DMS53 (cell line): ENCODE results near the gene REC8.
"Not testable (repeated sequence)": the region's sequence is repeated elsewhere in the genome, so short reads cannot be mapped to it uniquely, and the experiment has no call there.

Source experiments
- DNase-seq: peaks from one replicate; lab custom pipeline; 2025; lab: John Stamatoyannopoulos, UW

The REC8 gene

DNA sequence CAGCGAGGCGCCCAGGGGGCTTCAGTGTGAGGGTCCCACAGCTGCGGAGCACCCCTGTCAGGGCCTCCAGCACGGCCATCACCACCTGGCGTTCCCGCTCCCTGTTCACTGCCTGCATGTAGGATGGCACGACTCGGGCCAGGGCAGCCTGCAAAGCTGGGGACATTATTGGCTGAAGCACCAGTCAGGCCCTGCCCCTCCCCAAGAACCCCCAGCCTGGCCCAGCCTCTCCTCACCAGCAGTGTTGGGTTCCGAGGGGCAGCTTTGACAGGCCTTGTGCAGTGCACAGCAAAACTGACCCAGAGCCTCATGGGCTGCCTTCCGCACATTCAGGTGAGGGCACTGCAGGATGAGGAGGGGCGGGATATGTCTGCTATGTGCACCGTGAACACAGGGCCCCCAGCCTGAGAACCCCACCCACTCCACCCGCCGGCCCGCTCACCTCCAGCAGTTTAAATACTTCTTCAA, 11.2 kb downstream of the REC8 start:
- DNase-seq, result no peak

DNA sequence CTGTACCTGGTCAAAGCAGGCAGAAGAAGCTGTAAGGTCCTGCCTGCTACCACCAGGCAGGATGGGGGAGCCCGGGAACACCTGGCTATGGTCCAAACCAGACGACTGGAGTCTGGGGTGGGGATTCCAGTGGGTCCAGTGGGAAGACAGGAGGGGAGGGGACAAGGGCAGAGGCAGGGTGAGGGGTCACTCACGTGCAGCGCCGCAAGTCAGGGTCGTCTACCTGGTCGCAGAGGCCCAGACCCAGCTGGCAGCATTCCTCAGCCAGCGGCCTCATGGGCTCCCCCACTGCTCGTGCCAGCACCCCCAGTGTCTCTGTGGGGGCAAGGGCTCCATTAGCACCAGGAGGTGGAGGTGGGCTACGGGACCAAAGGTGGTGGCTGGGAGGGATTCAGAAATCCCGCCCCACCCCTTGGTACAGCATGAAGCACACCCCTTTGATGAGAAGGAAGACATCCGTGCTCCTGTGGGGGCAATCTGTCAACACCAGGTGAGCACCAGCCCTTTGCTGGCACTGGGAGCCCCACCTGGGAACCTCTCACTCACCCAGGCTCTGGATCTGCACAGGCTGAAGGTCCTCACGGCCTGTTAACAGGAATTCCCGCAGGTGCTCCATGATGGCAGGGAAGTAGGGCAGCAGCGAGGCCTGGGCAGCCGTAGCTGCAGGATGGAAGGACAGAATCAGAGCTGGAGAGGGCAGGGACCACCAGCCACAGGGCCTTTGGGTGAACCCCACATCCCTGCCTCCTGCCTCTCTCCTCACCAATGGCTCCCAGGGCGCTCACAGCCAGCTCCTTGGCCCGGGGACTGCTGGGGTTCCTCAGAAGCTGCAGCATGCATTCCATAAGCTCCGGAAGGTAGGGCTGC, 12.5 kb downstream of the REC8 start:
- DNase-seq, result no peak

DNA sequence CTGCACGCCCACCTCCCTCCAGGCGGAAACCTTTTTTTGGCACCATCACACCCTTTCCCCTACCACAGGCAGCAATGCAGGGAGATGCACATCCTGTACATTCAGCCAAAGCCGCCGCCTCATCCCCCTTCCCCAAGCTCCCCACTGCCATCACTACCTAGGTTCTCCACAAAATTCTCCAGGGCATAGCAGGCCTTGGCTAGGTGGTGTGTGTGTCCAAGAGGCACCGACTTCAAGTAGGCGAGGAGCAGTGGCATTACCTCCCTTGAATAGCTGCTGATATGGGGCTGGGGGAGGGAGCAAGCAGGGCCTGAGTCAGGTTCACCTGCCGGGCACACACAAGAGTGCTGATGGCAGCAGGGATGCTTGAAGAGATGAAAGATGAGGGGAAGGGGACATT, 13.1 kb downstream of the REC8 start:
- DNase-seq, result no peak

DNA sequence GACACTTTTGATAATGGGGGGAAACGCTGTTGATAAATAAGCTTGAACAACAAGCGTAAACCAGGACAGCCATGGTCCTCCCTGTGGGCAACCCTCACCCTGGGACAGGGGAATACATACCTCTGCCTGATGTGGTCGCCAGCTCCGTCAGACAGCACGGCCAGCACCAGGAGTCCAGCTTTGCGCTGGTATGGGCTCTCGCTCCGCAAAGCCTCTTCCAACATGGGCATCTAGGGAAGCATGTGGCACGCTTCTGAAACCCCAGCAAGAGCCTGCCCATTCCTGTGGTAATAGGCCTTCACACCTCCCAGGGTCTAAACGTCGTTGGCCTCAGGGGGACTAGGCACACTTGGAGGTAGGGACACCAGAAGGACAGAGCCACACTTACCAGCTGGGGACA, 13.9 kb downstream of the REC8 start:
- no peak for DNase-seq

DNA sequence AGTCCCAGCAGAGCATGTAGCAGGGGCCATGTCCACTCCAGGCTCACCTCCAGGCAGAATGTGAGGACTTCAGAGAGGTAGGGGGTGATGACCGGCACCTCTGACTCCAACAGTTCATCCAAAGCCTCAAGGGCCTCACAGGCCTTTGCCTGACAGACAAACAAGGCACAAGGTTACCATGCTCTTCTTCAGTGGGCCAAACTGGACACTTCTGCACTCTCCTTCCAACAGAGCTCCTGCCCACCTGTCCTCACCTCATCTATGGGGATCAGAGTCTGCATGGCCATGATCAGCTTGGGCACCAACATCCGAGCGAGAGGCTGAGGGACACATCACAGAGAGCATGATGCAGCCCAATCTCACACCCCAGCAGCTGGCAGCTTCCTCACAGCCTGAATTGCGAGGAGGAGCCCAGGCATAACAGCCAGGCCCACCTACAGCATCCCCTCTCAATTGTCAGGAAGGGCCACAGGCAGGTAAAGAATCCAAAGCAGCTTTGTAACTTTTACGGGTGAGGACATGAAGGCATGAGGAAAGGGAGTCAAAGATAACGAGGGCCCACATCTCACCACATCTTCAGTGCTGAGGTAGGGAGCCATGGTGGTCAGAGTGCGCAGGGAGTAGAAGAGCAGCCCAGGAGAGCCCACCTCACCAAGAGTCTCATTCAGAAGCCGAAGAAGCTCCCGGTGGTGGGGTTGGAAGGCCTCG, 15.1 kb downstream of the REC8 start:
- no peak for DNase-seq

DNA sequence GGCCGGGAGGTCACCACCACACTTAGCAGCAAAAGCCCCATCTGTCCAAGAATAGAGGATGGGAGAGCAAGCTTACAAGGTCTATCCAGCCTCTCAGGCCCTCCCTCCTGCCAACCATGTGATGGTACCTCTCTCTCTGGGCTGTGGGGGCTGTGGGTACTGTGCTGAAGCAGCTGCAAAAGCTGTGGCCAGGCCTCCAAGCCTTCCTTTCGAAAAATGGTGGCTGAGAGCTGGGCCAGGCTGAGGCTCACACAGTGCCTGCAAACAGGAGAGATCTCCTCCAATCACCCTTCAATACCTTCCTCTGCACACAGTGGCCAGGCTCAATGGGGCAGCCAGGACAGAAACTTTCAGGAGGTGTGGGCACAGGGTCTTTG, 15.6 kb downstream of the REC8 start:
- DNase-seq, result no peak

DNA sequence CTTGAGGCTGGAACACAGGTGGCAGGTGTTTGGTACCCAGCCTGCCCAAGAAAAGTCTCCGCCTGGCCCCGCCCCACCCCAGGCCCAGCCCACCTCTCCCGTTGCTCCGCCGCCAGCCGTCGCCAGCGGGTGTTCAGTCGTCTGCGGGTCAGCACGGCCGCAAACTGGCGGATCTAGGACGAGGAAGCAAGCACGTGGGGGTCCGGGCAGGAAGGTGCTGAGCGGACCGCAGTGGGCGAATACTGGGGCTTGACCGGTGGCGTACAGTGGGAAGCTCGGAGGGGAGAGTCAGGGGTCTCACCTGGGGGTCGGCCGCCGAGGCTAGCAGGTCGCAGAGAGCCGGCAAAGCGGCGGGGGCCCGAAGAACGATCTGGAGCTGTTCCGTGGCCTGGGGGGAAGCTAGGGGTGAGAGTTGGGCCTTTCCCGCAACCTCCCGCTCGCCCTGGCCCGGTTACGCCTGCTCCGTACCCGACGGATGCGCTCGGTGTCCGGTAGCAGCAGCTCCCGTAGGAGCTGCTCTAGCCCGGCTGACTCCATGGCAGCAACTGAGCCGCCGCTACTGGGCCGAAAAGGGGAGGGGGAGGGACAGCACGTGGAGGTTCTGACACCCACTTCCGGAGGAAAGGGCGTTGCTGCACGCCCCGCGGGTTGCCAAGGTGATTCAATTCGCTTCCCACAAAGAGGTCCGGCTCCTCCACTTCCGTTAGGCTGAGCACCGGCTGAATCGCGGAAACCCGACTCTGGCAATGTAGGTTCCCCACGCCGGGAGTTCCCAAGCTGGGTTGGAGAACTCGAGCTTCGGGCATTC, 16.6 kb downstream of the REC8 start, which contains the start of gene IPO4:
IPO4 (minus strand) TSS at position 566 of the 808 bp plus-strand sequence; CDS start at position 537, 29 bp downstream.
- DNase-seq, result peak; percentile 98

DNA sequence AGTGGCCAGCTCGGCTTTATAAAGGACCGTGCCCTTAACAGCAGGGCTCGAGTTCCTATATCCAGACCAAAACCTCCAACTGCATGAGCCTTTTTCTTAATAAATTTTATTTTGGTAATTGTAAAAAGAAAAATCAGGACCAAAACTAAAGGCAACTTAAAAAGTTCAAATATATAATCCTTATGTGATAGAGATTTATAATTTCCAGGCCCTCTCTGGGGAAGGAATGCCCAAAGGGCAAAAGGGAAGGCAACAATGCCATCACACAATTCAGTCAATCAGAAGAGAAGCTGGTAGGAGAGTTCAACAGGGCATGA, 17.1 kb downstream of the REC8 start:
- no peak for DNase-seq

DNA sequence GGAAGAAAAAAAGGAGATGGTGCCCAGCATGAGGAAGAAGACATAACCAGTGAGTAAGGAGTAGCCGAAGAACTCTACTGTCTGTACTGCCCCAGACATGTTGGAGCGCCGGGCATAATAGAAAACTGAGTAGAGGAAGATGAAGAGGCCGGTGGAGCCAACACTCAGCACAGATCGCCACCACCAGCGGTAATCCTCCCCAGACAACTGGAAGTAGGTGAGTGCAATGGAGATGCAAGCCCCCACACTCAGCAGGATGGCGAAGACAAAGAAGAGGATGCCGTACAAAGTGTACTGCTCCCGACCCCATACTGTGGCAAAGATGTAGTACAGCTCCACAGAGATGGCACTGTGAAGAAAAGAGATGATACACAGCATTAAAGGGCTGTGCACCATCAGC, 17.6 kb downstream of the REC8 start:
- DNase-seq, result no peak

DNA sequence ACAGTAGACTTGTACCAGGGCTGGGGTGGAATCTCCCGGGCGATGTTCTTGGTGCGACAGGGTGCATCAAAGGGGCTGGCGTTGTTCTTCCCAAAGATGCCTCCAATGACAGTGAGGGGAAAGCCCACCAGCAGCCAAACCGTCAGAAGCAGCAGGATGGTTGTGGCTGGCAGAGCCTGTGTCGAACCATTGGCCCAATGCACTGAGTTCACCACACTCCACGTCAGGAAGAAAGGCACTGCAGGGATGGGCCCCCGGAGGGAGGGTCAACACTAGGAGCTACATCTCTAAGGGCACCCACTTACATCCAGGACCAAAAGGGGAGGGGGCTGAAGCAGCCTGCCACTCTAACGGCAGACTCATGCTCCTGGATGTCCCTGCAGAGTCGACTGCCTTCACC, 18.5 kb downstream of the REC8 start:
- DNase-seq, result no peak

DNA sequence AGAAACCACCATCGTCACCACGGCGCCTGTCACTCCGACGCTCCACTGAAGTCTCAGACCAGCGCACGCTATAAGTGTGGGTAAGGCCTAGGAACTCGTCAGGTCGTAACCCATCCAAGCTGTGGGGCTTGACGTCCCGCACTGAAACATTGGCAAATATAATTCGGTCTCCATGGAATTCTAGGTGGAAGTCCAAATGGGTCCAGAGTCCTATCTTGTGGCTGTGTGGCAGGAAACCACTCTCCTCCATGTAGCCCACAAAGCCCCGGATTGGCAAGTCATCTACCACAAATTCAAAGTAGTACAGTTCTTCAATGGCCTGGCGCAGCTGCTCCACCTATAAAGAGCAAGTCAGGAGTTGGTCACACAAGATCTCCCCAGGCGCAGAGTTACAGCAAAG, 21.1 kb downstream of the REC8 start:
- DNase-seq, result no peak

DNA sequence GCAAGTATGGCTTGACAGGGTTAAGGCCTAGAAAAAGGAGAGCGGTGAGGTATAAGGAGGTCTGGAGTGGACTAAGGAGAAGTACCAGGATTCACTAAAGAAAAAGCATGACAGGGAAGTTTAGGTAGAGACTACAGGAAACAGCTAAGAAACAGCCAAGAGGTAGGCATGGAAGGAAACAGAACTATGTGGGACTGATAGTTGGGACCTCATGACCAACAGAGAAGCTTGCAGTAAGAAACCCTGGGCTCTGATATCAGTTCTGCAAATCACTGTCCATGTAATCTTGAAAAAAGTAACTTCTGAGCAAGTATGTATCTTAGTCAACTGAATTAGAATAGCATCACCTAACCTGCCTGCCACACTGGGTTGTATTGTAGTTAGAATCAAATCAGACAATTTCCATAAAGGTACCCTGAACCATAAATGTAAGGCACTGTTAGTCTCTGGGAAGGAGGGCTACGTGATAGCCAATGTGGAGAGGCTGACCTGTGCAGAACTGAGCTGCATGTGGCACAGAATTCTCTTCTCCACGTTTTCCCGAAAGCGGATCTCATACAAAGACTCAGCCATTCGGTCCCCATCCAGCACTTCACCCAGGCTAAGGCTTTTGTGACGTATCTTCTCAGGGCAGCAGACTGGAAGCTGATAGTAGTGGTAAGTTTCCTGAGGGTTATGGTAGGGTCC, 22.4 kb downstream of the REC8 start:
- DNase-seq, result no peak

DNA sequence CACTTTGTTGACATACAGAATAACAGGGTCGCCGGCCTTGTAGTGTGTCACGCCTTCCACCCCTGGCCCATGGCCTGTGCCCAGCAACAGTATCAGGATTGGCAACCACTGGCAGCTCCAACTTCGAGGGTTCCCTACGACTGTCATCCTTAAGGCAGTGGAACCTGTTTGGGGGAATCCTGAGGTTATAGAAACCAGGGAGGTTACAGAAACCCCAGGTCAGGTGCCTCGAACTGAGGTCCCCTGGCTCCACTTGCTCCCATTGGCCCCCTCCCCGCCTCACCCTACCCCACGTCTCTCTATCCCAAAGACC, 22.9 kb downstream of the REC8 start:
- DNase-seq, result no peak

DNA sequence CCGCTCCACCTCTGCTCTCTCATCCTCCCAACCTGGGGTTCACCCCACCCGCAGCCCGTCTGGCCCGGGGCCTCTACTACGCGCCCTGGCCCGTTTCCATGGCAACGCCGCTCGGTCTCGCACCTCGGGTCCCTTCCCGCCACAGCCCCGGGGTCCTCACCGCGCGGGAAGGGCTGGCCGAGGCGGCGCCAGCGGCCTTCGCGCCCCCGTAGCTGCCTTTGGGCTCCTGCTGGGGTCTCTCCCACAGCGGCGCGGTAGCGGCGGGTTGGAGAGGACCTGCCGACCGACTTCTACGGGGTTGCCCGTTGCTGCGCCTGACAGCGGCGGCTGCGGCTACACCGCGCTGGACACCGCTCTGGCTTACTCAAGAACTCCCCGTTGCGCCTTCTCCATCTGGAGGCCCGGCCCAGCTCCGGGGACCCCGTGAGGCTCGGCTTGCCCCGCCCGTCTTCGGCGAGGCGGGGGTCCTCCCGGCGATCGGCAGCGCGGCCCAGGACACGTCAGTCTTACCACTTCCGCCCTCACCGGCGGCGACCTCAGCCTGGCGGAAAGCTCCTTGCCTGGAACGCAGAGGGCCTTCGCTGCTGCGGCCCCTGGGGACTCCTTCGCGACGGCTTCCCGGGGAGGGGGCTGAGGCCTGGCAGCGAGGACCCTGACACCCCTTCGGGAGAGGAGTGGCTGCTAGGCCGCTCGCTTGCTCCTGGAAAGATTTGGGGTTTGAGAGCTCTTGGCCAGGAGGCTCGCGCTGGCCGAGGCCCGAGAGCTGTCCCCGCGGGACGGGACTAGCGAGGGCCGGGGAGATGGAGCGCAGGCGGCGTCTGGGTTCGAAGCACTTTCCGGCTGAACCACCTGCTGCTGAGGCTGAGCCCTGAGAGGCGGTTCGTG, 23.5 kb downstream of the REC8 start, which contains the start of gene TM9SF1:
TM9SF1 (minus strand) TSS at position 256 of the 885 bp plus-strand sequence. CDS start 422 bp downstream, outside the sequence.
- peak; percentile 91 for DNase-seq

DNA sequence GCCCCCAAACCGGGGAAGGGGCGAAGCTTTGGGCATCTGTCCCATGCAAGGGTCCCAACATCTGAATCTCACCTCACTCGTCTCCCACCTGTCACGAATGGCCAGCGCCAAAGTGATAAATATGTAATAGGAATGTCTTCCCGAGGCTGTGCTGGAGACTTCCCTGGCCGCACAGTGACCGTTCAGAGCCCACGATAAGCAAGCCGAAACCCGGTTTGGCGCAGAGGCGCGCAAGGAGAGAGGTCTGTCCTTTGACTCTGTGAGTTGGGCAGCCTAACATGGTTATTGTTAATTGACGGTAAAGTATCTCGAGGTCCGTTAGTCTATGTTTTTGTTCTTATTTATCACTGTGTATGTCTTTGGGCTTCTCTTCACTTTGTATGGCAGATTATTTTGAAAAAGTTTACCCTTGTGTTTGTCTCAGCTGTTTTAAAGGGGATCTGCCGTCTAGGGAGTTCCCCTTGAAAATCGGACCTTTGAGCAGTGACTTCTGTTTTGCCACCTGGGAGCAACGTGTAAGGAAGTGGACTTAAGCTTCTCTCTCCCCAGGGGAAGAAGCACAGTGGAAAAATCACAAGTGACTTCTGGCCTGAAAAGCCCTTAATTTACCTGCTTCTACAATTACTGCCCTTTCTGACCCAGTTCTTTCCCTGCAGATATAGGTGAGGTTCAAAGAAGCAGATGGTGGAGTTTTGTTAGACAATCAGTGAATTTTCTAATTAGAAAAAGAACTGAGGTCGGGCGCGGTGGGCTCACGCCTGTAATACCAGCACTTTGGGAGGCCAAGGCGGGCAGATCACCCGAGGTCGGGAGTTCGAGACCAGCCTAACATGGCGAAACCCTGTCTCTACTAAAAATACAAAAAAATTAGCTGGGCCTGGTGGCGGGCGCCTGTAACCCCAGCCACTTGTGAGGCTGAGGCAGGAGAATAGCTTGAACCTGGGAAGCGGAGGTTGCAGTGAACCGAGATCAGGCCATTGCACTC, 24.5 kb downstream of the REC8 start:
- peak; percentile 52 for DNase-seq

DNA sequence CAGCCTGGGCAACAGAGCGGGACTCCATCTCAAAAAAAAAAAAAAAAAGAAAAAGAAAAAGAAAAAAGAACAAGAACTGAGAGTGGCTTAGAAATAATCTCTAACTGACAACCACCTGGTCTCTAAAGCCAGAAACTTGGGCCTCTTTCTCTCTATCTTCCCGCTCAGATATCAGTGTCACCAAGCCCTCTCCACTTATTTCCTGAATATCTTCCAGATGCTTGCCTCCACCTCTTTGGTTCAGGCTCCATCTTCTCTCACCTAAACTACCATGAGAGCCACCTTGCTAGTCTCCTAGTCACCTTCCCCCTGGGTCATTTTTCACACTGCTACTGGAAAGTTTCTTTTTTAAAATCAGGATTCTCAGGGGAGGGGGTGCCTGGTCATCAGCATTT, 25.2 kb downstream of the REC8 start:
- no peak for DNase-seq

DNA sequence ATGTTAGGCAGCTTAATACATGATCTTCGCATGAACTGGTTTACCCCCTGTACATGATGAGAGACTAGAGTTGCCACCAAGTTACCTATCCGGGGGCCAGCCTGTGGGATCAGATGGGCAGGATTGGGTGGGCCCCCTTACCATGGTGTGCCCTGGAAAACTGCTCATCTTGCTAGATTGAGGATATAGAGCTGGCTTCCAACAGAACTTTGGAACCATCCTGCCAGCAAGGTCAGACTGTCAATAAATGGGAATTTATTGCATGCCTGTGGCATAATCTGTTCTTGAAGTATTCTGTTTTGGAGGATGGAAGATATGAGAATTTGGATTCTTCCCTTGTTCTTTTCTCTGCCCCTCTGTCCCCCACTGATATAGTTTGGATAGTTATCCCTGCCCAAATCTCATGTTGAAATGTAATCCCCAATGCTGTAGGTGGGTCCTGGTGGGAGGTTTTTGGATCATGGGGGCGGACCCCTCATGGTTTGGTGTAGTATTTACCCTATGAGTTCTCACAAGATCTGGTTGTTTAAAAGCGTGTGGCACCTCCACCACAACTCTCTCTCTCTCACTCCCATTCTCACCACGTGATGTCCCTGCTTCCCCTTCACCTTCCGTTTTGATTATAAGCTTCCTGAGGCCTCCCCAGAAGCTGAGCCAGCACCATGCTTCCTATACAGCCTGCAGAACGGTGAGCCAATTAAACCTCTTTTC, 27.1 kb downstream of the REC8 start:
- no peak for DNase-seq

DNA sequence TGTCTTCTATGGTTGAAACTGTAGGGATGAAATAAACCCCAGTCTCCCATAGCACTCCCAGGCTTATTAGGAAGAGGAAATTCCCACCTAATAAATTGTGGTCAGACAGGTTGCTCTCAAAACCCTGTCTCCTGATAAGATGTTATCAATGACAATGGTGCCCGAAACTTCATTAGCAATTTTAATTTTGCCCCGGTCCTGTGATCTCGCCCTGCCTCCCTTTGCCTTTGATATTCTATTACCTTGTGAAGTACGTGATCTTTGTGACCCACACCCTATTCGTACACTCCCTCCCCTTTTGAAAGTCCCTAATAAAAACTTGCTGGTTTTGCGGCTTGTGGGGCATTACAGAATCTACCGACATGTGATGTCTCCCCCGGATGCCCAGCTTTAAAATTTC, 30.7 kb downstream of the REC8 start:
- DNase-seq, result not testable (repeated sequence)

DNA sequence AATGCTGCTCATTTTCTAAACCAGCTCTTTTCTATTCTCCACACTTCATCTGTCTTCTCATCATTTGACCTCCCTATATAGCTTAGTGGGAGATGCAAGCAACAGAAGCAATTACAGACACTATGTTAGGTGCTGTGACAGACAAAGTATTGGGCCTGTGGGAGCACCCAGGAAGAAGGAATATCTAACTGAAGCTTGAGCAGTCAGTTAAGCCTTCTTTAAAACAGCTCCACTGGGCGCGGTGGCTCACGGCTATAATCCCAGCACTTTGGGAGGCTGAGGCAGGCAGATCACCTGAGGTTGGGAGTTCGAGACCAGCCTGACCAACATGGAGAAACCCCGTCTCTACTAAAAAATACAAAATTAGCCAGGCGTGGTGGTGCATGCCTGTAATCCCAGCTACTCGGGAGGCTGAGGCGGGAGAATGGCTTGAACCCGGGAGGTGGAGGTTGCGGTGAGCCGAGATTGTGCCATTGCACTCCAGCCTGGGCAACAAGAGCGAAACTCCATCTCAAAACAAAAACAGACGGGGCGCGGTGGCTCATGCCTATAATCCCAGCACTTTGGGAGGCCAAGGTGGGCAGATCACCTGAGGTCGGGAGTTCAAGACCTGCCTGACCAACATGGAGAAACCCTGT, 31.5 kb downstream of the REC8 start:
- DNase-seq, result not testable (repeated sequence)
